GM20431 (cell line): ENCODE results near the gene AGPS.

ENCODE experiments used
- in situ Hi-C: fragments of 300-500 bp; cut with MseI, MboI; formaldehyde crosslinking; loops from one replicate; pipeline ENCODE4 v1.15.0; 2020; ENCODE audit warnings: low sequenced_read_pairs; ENCODE audit not compliant: unreplicated experiment

AGPS gene

DNA sequence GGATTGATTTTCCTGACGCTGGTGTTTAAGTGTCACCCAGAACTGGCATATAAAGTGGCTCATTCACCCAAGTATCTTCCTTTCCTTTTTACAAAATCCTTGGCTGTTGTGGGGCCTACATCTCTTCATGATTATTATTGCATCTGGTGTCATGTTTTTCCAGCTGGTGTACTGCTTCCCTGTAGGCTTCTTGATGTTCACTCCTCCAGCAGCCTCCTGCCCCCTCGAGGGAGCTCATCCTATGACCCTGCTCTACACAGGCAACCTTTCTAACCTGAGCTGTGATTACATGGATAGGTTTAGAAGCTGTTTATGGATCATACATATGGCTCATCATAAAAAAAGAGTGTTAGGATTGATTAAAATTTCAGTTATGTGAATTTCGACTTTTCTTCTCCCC lies 12.4 kb upstream of the AGPS start:
- in situ Hi-C loops = no loop called here

DNA sequence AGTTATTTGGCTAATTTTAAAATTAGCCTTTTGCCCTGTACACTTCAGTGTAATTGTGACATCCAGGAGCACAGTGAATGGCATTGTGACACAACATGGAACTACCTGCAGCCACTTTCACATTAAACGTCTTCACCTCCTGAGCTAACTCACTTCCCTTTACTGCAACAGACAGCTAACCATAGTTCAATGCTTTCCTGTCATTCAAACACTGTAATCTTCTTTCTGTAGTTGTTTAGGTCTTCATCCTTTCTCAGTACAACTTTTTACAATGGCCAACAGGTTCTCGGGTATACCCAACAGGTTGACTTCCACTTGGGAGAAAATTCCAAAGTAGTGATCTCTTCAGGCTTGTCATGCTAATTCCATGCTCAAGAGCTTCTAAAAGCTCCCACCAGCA lies 8.6 kb upstream of the AGPS start:
- in situ Hi-C loops = no loop called here

DNA sequence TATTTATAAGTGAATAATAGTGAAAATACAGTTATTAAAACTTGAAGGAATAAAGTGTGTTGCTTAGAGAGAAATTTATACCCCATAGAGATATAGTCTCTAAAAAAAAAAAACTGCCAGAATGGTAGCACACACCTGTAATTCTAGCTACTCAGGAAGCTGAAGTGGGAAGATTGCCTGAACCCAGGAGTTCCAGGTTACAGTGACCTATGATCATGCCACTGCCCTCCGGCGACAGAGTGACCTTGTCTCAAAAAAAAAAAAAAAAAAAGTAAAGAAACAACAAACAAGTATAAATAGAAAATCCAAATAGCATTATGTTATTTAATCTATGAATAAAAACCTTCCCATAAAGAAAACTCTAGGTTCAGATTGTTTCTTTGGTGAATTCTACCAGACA lies 7.4 kb upstream of the AGPS start:
- in situ Hi-C loops = no loop called here

DNA sequence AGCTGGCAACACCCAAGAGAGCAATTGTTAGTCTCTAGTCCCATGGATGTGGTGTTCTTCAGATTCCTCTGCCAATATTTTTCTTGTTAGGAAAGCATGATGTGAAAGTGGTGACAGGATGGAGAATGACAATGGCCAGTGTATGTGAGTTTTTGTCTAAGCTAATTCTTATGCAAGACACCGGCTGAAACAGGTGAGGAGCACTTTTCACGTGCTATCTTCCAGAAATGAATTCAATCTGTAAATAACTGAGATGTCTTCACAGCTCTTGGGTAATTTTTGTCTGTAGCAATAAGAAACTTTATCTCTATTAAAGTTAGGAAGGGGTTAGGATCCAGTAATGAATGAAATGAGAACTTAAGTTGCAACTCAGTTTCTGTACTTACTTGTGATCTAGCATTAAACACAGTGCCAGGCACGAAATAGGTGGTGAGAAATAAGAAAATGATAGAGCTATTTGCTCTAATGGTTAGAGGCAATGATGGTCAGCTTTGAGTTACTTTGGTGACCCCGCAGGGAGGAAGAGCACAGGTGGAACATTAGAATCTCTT lies 676 bp upstream of the AGPS start:
- in situ Hi-C loops = no loop called here

DNA sequence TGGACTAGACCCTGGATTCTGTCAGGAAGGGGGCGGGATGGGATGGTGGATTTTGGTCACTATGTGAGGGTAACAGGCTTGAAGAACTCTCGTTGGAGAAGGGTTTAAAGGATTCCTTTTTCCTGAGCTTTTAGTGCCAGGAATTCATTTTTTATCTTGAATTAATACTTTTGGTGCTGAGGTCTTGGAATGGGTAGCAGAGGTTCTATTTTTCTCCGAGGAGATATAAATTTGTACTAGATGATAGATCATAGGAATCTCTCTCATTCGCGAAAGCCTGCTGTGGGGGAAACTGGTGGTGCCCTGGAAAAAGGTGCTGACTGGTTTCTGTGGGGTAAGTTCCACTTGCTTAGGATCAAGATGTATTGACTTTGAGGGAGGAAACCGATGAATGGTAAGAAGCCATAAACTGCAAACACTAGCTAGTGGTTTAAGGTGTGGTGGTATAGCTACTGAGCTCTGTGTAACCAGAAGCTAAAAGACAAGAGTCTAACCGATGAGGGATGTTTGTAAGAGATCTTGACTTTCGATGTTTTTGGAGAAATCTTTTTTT lies 706 bp downstream of the AGPS start:
- in situ Hi-C loops = no loop called here

DNA sequence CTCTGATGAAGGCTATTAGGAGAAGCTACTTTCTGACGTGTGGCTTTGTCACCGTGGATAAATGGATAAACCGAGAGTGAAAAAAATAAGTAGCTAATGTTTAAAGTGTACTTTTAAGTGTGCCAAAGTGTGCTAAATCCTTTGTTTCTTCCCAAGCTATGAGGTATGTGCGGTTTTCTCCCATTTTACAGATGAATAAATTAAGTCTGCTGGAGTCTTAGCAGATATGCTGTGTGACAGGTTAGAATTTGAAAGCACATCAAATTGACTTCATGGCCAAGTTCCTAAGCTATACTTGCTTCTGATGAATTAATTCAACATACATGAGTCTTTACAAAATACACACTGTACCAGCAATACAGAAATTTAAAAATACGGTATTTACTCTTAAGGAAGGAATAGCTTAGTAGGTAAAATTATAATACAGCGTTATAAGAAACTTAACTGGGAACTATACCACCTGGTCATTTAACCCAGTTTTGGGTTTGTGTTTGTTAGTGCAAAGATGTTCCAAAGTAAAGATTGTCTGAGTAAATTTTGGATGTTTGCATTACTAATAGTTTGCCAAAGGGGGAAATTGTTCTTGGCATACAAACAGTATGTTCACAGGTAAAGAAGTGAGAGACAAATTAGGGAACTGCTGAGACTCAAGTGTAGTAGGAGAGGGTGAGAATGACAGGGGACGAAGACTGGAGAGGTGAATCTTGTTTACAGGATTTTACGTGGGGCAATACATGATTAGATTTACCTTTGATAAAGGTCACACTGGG lies 1.4 kb downstream of the AGPS start:
- in situ Hi-C loops = no loop called here

DNA sequence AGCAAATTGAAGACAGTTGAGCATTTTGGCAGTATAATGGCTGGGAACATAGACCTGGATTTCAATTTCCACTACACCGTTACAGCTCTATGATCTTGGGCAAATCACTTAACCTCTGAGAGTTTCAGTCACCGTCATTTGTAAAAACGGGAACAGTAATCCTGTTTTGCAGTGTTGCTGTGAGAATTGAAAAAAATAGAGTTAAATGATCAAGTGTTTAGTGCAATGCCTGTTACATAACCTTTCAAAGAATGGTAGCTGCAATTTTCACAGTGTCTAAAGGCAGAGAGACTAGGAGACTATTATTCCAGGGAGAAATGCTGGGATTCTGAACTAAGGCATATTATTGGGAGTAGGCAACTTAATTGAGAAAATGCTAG lies 2.0 kb downstream of the AGPS start:
- in situ Hi-C loops = no loop called here

DNA sequence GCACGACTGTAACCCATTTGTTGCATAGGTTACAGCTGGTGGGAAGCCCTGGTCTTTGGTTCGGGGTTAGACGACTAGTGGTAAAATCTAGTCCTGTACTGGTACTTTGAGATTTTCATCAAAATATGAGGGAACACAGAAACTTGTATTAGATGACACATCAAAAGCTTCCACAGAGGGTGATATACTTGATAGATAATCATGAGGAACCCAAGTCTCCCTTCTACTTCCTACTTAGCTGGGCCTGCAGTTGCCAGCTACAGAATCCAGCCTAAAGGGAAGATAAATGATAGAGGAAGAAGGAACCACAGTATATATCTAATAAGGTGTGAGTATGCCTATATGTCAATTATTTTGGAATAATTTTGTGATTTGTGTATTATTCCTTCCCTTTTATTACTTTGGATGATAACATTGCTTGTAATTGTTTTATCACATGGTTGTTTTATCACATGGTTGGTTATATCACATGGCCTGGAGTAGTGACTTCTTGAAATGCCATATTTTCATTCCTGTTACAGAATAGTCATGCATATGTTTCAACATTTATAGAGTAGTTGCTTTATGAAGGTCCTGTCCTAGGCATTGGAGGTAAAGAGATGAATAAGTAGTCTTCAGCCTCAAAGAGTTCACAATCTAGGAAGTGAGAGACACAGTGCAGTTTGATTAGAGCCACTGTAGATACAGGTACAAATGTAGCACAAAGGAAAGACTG lies 2.9 kb downstream of the AGPS start:
- in situ Hi-C loops = no loop called here

DNA sequence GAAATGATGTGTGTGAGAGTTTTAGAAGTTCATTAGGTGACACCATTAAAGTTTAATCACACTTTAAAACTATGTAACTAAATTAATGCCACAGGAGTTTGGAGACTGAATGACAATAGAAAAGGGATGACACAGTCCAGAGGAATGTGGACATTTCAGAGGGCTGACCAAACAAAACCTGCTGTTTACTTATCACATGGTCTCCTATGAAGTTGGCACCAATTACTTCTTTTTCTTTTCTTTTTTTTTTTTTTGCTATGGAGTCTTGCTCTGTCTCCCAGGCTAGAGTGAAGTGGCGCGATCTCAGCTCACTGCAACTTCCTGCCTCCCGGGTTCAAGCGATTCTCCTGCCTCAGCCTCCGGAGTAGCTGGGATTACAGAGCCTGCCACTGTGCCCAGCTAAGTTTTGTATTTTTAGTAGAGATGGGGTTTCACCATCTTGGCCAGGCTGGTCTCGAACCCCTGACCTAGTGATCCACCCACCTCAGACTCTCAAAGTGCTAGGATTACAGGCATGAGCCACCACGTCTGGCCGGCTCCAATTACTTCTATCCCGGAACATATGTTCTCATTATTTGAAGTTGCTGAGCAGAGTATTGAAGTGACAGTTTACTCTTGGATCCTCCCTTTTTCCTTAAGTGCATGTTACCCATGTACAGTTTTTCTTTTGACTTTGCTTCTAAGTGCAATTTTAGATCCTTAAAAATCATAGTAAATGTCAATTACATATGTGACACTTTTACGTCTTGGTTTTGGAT lies 4.3 kb downstream of the AGPS start:
- in situ Hi-C loops = no loop called here

DNA sequence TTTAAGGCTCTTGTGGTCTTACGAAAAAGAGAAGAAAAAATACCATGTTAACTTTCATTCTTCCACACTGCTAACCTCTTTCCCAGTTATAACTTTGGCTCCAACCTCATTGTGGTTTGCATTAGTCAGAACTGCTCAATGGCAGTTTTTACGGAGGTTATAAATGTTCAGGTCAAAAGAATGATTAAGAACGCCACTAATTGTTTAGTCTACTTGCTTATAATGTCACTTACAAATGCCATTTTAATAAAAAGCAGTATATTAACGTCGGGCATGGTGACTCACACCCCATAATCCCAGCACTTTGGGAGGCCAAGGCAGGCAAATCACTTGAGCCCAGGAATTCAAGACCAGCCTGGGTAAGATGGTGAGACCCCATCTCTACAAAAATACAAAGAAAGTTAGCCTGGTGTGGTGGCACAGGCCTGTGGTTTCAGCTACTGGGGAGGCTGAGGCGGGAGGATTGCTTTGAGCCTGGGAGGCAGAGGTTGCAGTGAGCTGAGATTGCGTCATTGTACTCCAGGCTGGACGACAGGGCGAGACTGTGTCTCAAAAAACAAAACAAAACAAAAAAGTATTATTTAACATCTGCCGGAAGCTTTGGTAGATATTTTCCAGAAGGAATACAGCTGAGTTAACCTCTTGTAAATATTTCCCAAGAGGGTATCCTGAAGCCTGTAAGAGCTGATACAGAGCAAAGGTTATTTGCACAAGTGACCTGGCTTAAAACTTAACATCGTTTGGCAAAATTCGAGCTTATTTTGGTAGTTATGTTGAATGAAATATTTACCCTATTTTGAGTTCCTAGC lies 5.1 kb downstream of the AGPS start:
- in situ Hi-C loops = no loop called here

DNA sequence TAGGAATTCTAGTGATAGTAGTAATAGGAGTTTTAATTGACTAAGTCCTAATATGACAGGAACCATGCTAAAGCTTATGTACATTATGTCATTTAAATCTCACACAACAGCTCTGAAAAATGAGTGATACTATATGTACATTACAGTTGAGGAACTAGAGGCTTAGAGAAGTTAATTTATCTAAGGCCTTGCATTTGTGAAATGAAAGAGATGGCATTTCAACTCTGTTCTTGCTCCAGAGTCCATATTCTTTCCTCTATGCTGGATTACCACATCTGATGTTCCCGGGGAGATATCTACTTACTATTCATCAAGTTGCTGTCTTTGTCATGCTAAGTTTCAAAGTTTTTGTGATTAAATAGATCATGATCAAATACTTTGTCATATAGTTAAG lies 5.7 kb downstream of the AGPS start:
- in situ Hi-C loops = no loop called here

DNA sequence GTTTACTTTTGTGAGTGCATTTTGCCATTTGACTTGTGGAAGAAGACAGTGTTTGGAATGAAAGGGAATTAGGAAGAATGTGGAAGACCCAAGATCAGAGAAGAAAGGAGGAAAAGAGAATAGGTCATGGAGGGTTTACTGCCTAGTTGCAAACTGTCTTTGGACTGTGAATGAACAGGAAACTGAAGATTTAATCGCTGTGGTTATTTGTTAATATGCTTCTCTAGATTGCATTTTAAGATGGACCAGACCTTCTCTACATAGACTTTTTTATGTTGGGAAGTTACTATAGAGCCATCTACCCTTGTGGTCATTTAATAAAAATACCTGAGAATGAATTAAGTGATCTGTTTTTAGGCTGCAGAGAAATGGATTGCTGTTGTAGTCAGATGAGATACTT lies 6.2 kb downstream of the AGPS start:
- in situ Hi-C loops = no loop called here

DNA sequence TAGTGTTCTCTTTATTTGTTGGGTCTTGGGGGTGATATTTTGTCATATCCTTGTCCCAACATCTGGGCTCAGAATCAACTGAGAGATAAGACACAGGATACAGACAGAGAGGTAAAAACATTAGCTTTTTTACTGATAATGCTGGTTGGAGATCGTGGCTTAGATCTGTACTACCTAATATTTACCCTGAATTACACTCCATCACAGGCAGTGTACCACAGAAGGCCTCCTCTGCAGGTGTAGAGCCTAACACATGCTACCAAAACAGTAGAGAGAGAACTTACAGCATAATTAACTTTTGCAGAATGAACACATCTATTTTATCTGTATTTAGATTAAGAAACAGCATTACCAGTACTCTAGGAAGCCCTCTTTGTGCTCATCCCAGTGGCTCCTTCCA lies 6.8 kb downstream of the AGPS start:
- in situ Hi-C loops = no loop called here

DNA sequence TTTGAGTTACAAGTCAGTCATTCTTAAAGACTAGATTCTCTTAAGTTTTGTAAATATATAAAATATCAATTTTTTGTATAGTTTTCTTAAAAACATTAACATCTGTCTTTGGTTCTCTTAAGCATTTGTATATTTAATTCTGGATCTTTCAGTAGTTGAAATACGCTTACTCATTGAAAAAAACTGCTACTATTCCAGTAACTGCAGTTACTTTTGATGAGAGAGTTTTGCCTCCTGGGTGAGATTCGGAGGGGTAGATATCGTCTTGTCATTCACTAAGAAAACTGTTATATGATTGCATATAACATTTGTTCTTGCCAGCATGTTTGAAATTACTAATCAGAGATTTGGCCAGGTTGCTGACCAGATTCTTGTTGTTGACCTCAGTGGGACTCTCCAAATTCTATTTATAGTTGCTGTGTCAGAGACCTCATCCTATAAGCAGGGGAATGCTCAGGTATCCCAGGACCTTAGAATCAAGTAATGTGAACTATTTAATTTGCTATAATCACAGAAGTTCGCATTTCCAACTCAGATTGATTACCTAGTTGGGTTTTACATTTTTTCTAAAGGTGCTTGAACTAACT lies 7.9 kb downstream of the AGPS start:
- in situ Hi-C loops = no loop called here

DNA sequence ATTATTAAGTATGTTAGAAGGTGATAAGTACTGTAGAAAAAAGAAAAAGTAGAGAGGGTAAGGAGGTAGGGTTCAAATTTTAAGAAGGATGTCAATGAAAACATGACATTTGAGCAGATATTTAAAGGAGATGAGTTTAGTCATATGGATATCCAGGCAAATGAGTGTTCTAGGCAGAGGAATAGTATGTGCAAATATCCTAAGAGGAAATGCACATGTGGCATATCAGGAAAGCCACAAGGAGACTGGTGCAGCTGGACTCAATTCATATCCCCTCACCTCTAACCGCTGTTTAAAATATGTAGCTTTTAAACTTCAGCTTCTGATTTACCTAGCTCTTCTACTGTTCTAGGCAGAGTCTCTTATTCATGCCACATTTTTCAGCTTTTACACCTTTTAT lies 9.5 kb downstream of the AGPS start:
- in situ Hi-C loops = no loop called here

DNA sequence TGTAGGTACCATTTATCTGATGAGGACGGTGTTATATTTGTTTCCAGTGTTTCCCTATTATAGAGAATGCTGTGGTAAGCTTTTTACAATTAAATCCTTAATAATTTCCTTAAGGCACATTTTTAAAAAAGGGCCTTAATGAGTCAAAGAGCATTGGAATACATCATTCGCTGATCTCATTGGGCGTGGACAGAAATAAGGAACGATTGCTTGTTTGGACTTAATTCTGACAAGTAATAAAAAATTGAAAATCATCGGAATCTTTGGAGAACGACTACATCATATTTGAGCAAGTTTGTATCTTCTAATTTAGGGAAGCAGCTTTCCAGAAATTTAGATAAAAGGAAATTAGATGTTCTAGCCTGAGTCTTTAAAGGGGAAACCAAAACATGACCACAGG lies 11.3 kb downstream of the AGPS start:
- in situ Hi-C loops = no loop called here

DNA sequence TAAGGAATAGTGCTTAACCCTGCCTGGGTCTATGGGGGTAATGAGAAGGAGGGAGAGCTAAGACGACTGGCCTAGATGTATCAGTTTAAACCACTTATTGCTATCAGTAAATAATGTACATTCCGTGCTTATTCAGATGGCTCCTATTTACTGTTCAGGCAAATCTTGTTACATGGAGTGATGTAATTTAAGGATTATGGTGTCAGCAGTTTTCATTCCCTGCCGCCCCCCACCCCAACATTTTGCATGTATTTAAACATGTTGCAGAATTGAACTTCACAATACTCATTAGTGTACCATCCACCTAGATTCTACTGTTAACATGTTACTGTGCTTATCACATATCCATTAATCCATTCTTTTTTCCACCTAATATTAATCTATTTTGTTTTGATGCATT lies 11.7 kb downstream of the AGPS start:
- in situ Hi-C loops = no loop called here

DNA sequence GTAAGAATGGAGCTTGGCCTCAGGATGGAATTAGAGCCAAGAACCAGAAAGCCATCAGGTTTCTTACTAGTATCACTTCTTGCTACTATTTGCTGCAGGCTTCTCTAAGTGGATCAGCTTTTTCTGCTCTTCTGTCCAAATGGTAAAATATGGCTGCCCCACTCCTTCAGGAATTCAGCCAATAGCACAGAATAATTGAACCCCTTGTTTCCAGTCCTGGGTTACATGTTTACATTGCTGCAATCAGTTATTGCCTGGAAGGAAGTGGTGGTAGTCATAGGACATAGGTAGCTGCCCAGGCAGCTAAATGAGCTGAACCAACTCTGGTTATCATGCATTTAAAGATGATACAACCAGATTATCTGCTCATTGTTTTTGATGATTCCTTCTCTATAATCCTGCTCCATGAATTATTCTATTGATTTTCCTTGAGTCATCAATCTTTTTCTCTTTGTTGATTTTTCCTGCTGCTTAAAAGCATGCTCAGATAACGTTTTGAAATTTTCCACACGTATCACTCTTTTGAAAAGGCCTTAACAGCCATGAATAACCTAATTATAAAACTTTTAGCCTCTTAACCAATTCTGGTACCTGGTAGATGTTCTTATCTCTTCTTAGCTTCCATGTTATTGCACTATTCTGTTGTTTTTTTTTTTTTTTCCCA lies 12.6 kb downstream of the AGPS start:
- in situ Hi-C loops = no loop called here

DNA sequence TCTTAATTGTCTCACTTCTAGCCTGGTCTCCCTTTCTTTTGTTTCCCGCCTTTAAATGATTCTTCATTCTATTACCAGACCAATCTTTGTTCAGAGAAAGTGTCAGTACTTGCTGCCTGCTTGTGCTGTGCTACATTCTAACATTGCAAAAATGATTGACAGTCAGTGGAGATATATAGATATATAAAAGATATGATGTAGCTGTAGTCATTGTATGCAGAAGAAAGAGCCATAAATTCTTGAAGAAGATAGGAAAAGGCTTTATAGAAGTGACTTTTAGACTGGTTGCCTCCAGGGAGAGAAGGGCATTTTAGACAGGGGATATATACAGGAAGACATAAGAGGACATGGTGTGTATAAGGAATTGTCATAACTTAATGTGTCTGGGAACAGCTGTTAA lies 13.6 kb downstream of the AGPS start:
- in situ Hi-C loops = no loop called here
